ENCODE results near the gene SLC23A2. TPM values are rescaled to one million over a fixed set of nuclear protein-coding genes. Genes with fewer than 3 reads are reported as not detected.

Gene SLC23A2
- 14.0 and 19.0 TPM in 2 replicates for total RNA-seq

GRCh38 chr20:5001174-5002076 lies at the start of gene SLC23A2:
Gene SLC23A2, minus strand, starts transcription at chr20:5001510. Its CDS starts 68,948 bp downstream, at chr20:4932562.

Small RNA genes lying within 50 kb of the gene (small RNA-seq; reads per million reads assigned to genes)
- gene AL121890.1 (0.16 reads per million), gene RF00322 (not detected)

Other genes with a start within 250 kb of the SLC23A2 start
- gene RASSF2, start 177.9 kb downstream of the SLC23A2 start, total RNA-seq: 0.37 and 1.2 TPM in 2 replicates
- 92.1 and 106 TPM in 2 replicates for gene TMEM230, start 111.6 kb upstream of the SLC23A2 start, total RNA-seq
- gene PCNA, start 118.4 kb upstream of the SLC23A2 start, total RNA-seq: 177 and 181 TPM in 2 replicates
- 18.0 and 21.1 TPM in 2 replicates for gene CDS2, start 125.5 kb upstream of the SLC23A2 start, total RNA-seq

Data from subcutaneous preadipocyte (primary cell).